Cardiac muscle cell (in vitro differentiated cells and primary cell): ENCODE measurements around the gene ATRNL1. TPM values are rescaled to one million over a fixed set of nuclear protein-coding genes. Genes with fewer than 3 reads are reported as not detected.
"Not testable (repeated sequence)": the region's sequence is repeated elsewhere in the genome, so short reads cannot be mapped to it uniquely, and the experiment has no call there.

Experiments
- DNase-seq, 2 donors: peaks; one replicate each; pipeline versions ENCODE4 v3.0.0 to v3.0.0-alpha.2; 2010 to 2017; ENCODE audit warnings: low read depth in 1 of 2, low spot score in 1 of 2
- H3K27ac ChIP-seq: fragments of 200-600 bp; sonication (generic); 2 replicates; pipeline ENCODE4 v1.5.1; 2016
- H3K27me3 ChIP-seq: fragments of 200-600 bp; sonication (generic); 2 replicates; pipeline ENCODE4 v1.6.0; 2016; ENCODE audit warnings: control low read depth
- H3K36me3 ChIP-seq: fragments of 200-600 bp; sonication (generic); 2 replicates; pipeline ENCODE4 v1.5.1; 2016; ENCODE audit warnings: control low read depth
- H3K4me1 ChIP-seq: fragments of 200-600 bp; sonication (generic); 2 replicates; pipeline ENCODE4 v1.8.1; 2017; ENCODE audit warnings: low read depth, mild to moderate bottlenecking, mixed run types
- H3K4me3 ChIP-seq: fragments of 200-600 bp; sonication (generic); 2 replicates; pipeline ENCODE4 v1.5.1; 2016; ENCODE audit warnings: mild to moderate bottlenecking
- H3K9me3 ChIP-seq: fragments of 200-600 bp; sonication (generic); 2 replicates; pipeline ENCODE4 v1.5.1; 2017; ENCODE audit warnings: low read depth, mild to moderate bottlenecking, control low read depth
- CTCF ChIP-seq: IDR thresholded peaks from 2 replicates; pipeline ENCODE4 v1.5.1; 2012; ENCODE audit warnings: low read depth, mild to moderate bottlenecking, low read length
- polyA plus RNA-seq: library from polyadenylated mRNA; unstranded; fragments of >200 nt; fragmentation: Nextera tagmentation; extraction: Ambion mirVana; gene quantifications from 2 replicates; pipeline ENCODE4 v1.2.1, GENCODE V29; 2016
- total RNA-seq: library from RNA; depleted of rRNA; stranded (reverse); fragments of >200 nt; gene quantifications from 2 replicates; pipeline ENCODE4 v1.2.3, GENCODE V29; 2016

The ATRNL1 gene
- total and polyA plus RNA-seq, 2 experiments from 2014 or later: 4.5 to 14.1 TPM

GRCh38 chr10:115720121-115720520 is 627.0 kb downstream of the ATRNL1 start:
- no peak for DNase-seq
- no peaks in the 10 kb centered on the region for H3K4me1 ChIP-seq
- H3K36me3 ChIP-seq: no peaks in the 10 kb centered on the region
- no peak for TF ChIP-seq CTCF
- no peaks in the 10 kb centered on the region for H3K27me3 ChIP-seq
- H3K27ac ChIP-seq: no peak overlapping the region
- H3K4me3 ChIP-seq: no peak overlapping the region
- H3K9me3 ChIP-seq: no peaks in the 10 kb centered on the region

GRCh38 chr10:115727129-115727528 is 634.0 kb downstream of the ATRNL1 start:
- Histone ChIP-seq H3K27ac (no peak overlapping the region), H3K27me3 (no peaks in the 10 kb centered on the region), H3K4me3 (no peak overlapping the region), H3K4me1 (no peaks in the 10 kb centered on the region), H3K9me3 (no peaks in the 10 kb centered on the region), H3K36me3 (no peaks in the 10 kb centered on the region)
- DNase-seq: no peak
- no peak for TF ChIP-seq CTCF

GRCh38 chr10:115744089-115744488 is 650.9 kb downstream of the ATRNL1 start:
- H3K27me3 ChIP-seq: no peaks in the 10 kb centered on the region
- DNase-seq: no peak
- no peak overlapping the region for H3K27ac ChIP-seq
- no peaks in the 10 kb centered on the region for H3K4me1 ChIP-seq
- no peak for TF ChIP-seq CTCF
- no peaks in the 10 kb centered on the region for H3K9me3 ChIP-seq
- no peak overlapping the region for H3K4me3 ChIP-seq
- no peaks in the 10 kb centered on the region for H3K36me3 ChIP-seq

GRCh38 chr10:115745943-115746342 is 652.8 kb downstream of the ATRNL1 start:
- H3K4me1 ChIP-seq: no peaks in the 10 kb centered on the region
- H3K9me3 ChIP-seq: no peaks in the 10 kb centered on the region
- no peak for DNase-seq
- H3K27me3 ChIP-seq: no peaks in the 10 kb centered on the region
- no peak for TF ChIP-seq CTCF
- H3K27ac ChIP-seq: no peak overlapping the region
- H3K36me3 ChIP-seq: no peaks in the 10 kb centered on the region
- H3K4me3 ChIP-seq: no peak overlapping the region

GRCh38 chr10:115747811-115748210 is 654.6 kb downstream of the ATRNL1 start:
- no peak for TF ChIP-seq CTCF

GRCh38 chr10:115758488-115758887 is 665.3 kb downstream of the ATRNL1 start:
- not testable (repeated sequence) for H3K4me3 ChIP-seq, H3K36me3 ChIP-seq, H3K4me1 ChIP-seq, H3K9me3 ChIP-seq, H3K27ac ChIP-seq, H3K27me3 ChIP-seq
- DNase-seq: peak in 1 of 2 donors; percentile 3

More at GRCh38 chr10:115747811-115748210, 654.6 kb downstream of the ATRNL1 start:
- no peaks in the 10 kb centered on the region for H3K36me3 ChIP-seq
- H3K4me3 ChIP-seq: no peak overlapping the region
- no peaks in the 10 kb centered on the region for H3K9me3 ChIP-seq
- H3K4me1 ChIP-seq: no peaks in the 10 kb centered on the region
- no peaks in the 10 kb centered on the region for H3K27me3 ChIP-seq
- no peak for DNase-seq
- no peak overlapping the region for H3K27ac ChIP-seq
